Large intestine (tissue), 3 donors: ENCODE results near the gene TMEM88. TPM values are rescaled to one million over a fixed set of nuclear protein-coding genes. Genes with fewer than 3 reads are reported as not detected.

ENCODE experiments used
- DNase-seq, 2 donors: peaks; one replicate each; pipeline versions ENCODE4 v3.0.0 to v3.0.0-alpha.2; 2013
- H3K27ac ChIP-seq: one replicate; pipeline ENCODE4 v1.5.1; 2013; ENCODE audit warnings: low read length
- H3K27me3 ChIP-seq: 2 replicates; pipeline ENCODE4 v1.6.1; 2013; ENCODE audit warnings: low read length; ENCODE audit not compliant: control insufficient read depth, insufficient read depth
- H3K36me3 ChIP-seq: 2 replicates; pipeline ENCODE4 v1.6.1; 2013; ENCODE audit warnings: low read length; ENCODE audit not compliant: control insufficient read depth, insufficient read depth
- H3K4me1 ChIP-seq: one replicate; pipeline ENCODE4 v1.6.1; 2013; ENCODE audit warnings: low read length; ENCODE audit not compliant: control insufficient read depth, insufficient read depth
- H3K4me3 ChIP-seq: one replicate; pipeline ENCODE4 v1.5.1; 2013; ENCODE audit warnings: low read length
- H3K9me3 ChIP-seq: one replicate; pipeline ENCODE4 v1.6.1; 2013; ENCODE audit warnings: mild to moderate bottlenecking, low read depth, low read length, moderate library complexity; ENCODE audit not compliant: control insufficient read depth
- WGBS: methylation state at CpG from one replicate; pipeline ENCODE4 v1.1.5; 2013; ENCODE audit warnings: low lambda C conversion rate; ENCODE audit not compliant: insufficient coverage; 5-methylcytosine and 5-hydroxymethylcytosine counted together
- polyA plus RNA-seq: library from polyadenylated mRNA; unstranded; fragments of 120-200 nt; gene quantifications from one replicate; pipeline ENCODE4 v1.2.1, GENCODE V29; 2013

TMEM88 gene
- polyA plus RNA-seq, 1 donor, result 10.4 TPM

DNA sequence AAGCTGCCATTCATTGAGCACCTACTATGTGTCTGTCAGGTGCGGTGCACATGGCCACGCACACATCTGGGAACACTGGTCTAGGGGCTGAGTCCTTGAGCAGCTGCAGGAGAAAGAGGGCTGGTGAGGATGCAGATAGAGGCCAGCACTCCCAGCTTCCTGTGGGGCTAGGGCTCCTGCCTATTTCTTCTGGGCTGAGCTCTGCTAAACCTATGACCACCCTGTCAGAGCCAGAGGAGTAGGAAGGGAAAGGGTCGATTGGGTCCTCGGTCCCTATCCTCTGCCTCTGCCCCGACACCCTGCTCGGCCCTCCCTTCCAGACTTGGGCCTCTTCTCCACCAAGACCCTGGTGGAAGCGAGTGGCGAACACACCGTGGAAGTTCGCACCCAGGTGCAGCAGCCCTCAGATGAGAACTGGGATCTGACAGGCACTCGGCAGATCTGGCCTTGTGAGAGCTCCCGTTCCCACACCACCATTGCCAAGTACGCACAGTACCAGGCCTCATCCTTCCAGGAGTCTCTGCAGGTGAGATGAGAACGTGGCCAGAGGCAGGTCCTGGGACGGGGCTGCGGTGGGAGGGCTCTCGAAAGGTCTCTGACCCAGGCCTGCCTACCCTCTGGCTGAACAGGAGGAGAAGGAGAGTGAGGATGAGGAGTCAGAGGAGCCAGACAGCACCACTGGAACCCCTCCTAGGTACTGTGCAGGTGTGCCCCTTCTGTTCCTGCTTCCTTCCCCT, 4.0 kb upstream of the TMEM88 start:
- peaks cover 15% of the 10 kb centered on the region for H3K4me1 ChIP-seq
- H3K4me3 ChIP-seq, result no peak overlapping the region
- WGBS, result no CpG with 5 or more reads among the region's 17 CpGs
- no peak for DNase-seq
- H3K36me3 ChIP-seq, result peaks cover 76% of the 10 kb centered on the region
- peaks cover 6% of the 10 kb centered on the region for H3K9me3 ChIP-seq
- no peaks in the 10 kb centered on the region for H3K27me3 ChIP-seq
- no peak overlapping the region for H3K27ac ChIP-seq

DNA sequence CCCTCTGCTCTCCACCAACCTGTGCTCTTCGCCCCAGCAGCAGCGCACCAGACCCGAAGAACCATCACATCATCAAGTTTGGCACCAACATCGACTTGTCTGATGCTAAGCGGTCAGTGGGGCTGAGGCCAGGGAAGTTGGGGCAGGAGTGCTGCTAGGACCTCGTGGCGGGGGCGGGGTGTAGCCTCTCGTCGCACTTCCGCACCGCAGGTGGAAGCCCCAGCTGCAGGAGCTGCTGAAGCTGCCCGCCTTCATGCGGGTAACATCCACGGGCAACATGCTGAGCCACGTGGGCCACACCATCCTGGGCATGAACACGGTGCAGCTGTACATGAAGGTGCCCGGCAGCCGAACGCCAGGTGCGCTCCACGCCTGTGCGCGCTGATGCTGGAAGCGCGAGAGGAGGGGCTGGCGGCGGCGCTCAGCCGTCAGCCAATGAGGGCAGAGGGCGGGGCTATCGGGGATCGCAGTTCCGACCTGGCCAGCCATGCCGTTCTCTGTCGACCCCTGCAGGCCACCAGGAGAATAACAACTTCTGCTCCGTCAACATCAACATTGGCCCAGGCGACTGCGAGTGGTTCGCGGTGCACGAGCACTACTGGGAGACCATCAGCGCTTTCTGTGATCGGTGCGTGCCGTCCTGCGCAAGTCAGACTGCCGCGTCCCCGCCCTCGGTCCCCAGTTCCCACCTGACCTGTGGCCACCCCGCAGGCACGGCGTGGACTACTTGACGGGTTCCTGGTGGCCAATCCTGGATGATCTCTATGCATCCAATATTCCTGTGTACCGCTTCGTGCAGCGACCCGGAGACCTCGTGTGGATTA, 3.2 kb upstream of the TMEM88 start:
- 60% methylated on average over 1 of the region's 60 CpGs for WGBS
- Histone ChIP-seq H3K4me3 (no peak overlapping the region), H3K4me1 (peaks cover 23% of the 10 kb centered on the region), H3K27ac (no peak overlapping the region), H3K36me3 (peaks cover 69% of the 10 kb centered on the region), H3K9me3 (peaks cover 6% of the 10 kb centered on the region), H3K27me3 (no peaks in the 10 kb centered on the region)
- peak; percentile 92 to 94 for DNase-seq

DNA sequence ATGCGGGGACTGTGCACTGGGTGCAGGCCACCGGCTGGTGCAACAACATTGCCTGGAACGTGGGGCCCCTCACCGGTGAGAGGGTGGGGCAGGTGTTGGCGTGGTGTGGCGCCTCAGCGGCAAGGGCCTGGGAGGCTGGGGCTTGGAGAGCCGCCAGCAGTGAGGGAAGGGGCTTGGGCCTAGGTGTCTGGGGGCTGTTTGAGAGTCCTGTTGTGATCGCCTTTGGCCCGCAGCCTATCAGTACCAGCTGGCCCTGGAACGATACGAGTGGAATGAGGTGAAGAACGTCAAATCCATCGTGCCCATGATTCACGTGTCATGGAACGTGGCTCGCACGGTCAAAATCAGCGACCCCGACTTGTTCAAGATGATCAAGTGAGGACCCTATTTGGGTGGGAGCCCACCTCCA, 2.6 kb upstream of the TMEM88 start:
- peaks cover 64% of the 10 kb centered on the region for H3K36me3 ChIP-seq
- no peak overlapping the region for H3K27ac ChIP-seq
- H3K4me3 ChIP-seq, result no peak overlapping the region
- H3K9me3 ChIP-seq, result peaks cover 6% of the 10 kb centered on the region
- DNase-seq, result peak in 1 of 2 donors; percentile 14
- peaks cover 26% of the 10 kb centered on the region for H3K4me1 ChIP-seq
- WGBS, result no CpG with 5 or more reads among the region's 20 CpGs
- H3K27me3 ChIP-seq, result no peaks in the 10 kb centered on the region

DNA sequence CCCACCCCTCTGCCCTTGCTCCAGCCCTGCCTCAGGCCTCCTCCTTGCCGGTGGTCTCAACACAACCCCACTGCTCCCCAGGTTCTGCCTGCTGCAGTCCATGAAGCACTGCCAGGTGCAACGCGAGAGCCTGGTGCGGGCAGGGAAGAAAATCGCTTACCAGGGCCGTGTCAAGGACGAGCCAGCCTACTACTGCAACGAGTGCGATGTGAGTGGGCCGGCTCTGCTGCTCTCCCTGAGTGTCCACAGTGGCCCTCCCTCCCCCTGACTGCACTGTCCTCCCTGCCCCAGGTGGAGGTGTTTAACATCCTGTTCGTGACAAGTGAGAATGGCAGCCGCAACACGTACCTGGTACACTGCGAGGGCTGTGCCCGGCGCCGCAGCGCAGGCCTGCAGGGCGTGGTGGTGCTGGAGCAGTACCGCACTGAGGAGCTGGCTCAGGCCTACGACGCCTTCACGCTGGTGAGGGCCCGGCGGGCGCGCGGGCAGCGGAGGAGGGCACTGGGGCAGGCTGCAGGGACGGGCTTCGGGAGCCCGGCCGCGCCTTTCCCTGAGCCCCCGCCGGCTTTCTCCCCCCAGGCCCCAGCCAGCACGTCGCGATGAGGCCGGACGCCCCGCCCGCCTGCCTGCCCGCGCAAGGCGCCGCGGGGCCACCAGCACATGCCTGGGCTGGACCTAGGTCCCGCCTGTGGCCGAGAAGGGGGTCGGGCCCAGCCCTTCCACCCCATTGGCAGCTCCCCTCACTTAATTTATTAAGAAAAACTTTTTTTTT, 1.8 kb upstream of the TMEM88 start:
- H3K4me1 ChIP-seq, result peaks cover 26% of the 10 kb centered on the region
- H3K36me3 ChIP-seq, result peaks cover 57% of the 10 kb centered on the region
- no peak overlapping the region for H3K4me3 ChIP-seq
- H3K27me3 ChIP-seq, result no peaks in the 10 kb centered on the region
- H3K9me3 ChIP-seq, result peaks cover 6% of the 10 kb centered on the region
- no peak overlapping the region for H3K27ac ChIP-seq
- WGBS, result no CpG with 5 or more reads among the region's 51 CpGs
- DNase-seq, result no peak

DNA sequence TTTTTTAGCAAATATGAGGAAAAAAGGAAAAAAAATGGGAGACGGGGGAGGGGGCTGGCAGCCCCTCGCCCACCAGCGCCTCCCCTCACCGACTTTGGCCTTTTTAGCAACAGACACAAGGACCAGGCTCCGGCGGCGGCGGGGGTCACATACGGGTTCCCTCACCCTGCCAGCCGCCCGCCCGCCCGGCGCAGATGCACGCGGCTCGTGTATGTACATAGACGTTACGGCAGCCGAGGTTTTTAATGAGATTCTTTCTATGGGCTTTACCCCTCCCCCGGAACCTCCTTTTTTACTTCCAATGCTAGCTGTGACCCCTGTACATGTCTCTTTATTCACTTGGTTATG, 1.2 kb upstream of the TMEM88 start:
- H3K9me3 ChIP-seq, result peaks cover 6% of the 10 kb centered on the region
- 86% methylated on average over 1 of the region's 21 CpGs for WGBS
- DNase-seq, result no peak
- H3K4me3 ChIP-seq, result no peak overlapping the region
- H3K4me1 ChIP-seq, result peaks cover 31% of the 10 kb centered on the region
- H3K27me3 ChIP-seq, result no peaks in the 10 kb centered on the region
- peaks cover 52% of the 10 kb centered on the region for H3K36me3 ChIP-seq
- no peak overlapping the region for H3K27ac ChIP-seq

DNA sequence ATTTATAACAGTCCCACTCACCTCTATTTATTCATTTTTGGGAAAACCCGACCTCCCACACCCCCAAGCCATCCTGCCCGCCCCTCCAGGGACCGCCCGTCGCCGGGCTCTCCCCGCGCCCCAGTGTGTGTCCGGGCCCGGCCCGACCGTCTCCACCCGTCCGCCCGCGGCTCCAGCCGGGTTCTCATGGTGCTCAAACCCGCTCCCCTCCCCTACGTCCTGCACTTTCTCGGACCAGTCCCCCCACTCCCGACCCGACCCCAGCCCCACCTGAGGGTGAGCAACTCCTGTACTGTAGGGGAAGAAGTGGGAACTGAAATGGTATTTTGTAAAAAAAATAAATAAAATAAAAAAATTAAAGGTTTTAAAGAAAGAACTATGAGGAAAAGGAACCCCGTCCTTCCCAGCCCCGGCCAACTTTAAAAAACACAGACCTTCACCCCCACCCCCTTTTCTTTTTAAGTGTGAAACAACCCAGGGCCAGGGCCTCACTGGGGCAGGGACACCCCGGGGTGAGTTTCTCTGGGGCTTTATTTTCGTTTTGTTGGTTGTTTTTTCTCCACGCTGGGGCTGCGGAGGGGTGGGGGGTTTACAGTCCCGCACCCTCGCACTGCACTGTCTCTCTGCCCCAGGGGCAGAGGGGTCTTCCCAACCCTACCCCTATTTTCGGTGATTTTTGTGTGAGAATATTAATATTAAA, 638 bp upstream of the TMEM88 start:
- no peak for DNase-seq
- Histone ChIP-seq H3K36me3 (peaks cover 46% of the 10 kb centered on the region), H3K9me3 (peaks cover 3% of the 10 kb centered on the region), H3K27me3 (no peaks in the 10 kb centered on the region), H3K27ac (no peak overlapping the region), H3K4me3 (no peak overlapping the region), H3K4me1 (peaks cover 37% of the 10 kb centered on the region)
- WGBS, result 53% methylated on average over 4 of the region's 31 CpGs

DNA sequence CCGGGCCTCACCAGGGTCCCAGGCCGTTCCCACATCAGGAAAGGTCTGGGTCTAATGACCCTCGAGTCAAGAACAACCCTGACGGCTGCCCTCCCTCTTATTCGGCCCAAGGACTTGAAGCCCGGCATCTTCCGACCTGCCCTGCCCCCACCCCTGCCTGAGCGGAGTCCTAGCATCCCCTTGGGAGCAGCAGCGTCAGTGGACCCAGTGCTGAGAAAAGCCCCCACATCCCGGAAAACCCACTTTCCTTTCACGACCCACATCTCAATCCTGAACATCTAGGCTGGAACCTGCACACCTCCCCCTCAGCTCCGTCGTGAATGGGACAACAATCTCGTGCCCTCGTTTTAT, 769 bp downstream of the TMEM88 start:
- H3K27ac ChIP-seq, result peak overlapping the region; percentile 15
- H3K9me3 ChIP-seq, result peaks cover 3% of the 10 kb centered on the region
- H3K27me3 ChIP-seq, result no peaks in the 10 kb centered on the region
- H3K4me3 ChIP-seq, result peak overlapping the region; percentile 19
- DNase-seq, result no peak
- peaks cover 38% of the 10 kb centered on the region for H3K4me1 ChIP-seq
- WGBS, result no CpG with 5 or more reads among the region's 15 CpGs
- H3K36me3 ChIP-seq, result peaks cover 36% of the 10 kb centered on the region

DNA sequence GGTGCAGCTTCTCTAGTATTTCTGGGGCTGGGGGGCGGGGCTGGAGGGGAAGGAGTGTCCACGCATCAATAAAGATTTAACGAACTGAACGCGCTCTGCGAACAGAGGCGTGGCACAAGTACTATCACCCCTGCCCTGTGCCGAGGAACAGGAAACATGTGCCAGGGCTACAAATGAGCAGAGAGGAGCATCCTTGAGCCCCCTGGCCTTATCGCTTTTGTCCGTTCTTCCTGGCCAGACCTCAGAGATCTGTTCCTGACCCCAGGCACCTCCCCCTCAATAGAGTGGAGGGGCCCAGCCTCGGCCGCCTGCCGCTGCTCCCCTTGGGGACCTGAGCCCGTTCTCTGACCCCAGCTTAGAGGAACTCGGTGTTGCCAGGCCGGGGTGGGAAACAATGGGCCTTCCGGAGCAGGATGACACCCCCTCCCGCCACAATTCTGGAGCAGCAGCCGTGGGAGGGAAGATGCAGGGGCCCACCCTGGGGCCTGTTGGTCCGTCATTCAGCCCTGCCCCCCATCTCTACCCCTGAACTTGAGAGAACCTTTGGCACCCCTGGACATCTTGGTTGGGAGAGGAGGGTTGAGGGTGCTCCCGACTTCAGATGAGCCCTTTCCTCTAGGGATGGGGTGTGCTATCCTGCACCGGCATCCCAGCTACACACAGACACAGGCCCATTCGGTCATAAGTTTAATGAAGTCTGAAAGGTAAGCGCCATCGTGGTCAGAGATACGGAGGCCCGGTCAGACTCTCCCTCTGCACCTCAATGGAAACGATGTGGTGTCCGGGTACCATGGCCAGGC, 1.3 kb downstream of the TMEM88 start:
- H3K9me3 ChIP-seq, result peaks cover 3% of the 10 kb centered on the region
- peaks cover 37% of the 10 kb centered on the region for H3K4me1 ChIP-seq
- peak; percentile 39 to 62 for DNase-seq
- WGBS, result no CpG with 5 or more reads among the region's 29 CpGs
- peaks cover 36% of the 10 kb centered on the region for H3K36me3 ChIP-seq
- H3K27me3 ChIP-seq, result no peaks in the 10 kb centered on the region
- peak overlapping the region; percentile 93 for H3K27ac ChIP-seq
- H3K4me3 ChIP-seq, result peak overlapping the region; percentile 67

DNA sequence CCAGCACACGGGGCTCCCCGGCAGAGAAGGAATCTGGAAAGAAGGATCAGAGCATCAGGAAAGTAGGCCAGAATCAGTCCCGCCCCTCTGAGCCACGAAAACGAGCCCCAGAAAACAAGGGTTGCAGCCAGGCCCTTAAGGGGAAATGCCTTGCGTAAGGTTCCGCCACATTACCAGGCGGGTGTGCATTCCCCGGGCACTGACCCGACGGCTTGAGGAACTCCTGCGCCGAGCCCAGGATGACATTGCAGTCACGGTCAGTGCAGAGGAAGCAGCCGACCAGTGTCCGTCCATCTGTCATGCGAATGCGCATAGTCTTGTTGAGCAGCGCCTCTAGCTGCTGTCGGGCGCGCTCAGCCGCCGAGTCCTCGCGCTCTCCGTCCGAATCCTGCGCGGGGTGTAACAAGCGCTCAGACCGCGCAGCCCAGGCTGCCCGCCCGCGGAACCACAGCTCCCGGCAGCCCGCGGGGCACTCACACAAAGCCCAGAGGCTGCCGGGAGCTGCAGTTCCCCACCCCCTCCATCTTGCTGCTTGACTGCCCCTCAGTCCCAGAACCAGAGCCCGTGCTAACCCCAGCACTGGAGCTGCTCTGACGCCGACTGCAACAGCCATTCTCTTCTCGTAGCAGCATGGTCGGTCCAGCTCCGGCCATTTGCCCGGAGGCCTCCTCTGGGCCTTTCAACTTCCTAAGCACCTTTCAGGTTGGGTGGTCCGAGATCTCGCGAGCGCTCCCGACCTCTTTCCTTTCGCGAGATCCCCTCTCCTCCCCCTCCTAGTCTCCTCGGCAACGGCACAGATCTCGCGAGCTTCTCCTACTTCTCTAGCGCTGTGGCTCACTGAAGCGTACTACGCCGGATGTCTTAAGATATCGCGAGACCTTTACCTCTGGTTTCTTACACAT, 2.2 kb downstream of the TMEM88 start, which contains the start of gene NAA38:
NAA38 (minus strand) TSS at position 749 of the 902 bp plus-strand sequence; CDS start at position 653, 96 bp downstream.
- H3K4me3 ChIP-seq, result peak within 1 kb of the TSS; percentile 67
- peak; percentile 99 to 100 for DNase-seq
- no peaks in the 10 kb centered on the region for H3K27me3 ChIP-seq
- no CpG with 5 or more reads among the region's 64 CpGs for WGBS
- H3K9me3 ChIP-seq, result peaks cover 3% of the 10 kb centered on the region
- H3K4me1 ChIP-seq, result peaks cover 30% of the 10 kb centered on the region
- peaks cover 36% of the 10 kb centered on the region for H3K36me3 ChIP-seq
- H3K27ac ChIP-seq, result peak within 1 kb of the TSS; percentile 93
